IMR-90 (cell line): ENCODE results near the gene MCMBP. TPM values are rescaled to one million over a fixed set of nuclear protein-coding genes. Genes with fewer than 3 reads are reported as not detected.

ENCODE experiments used
- ATAC-seq: fragments of 200-7000 bp; cut with Tn5 transposase; 2 replicates; pipeline ENCODE4 v1.9.1; 2020; ENCODE audit warnings: low read depth, mild to moderate bottlenecking, moderate library complexity
- BruUV-seq: library from RNA; stranded (reverse); fragments of 400-500 nt; replicated peaks from 2 replicates; lab custom pipeline; 2021; lab: Mats Ljungman, UMichigan
- CTCF ChIA-PET: fragments of 300-600 bp; formaldehyde crosslinking; extraction: SDS; loops from one replicate; lab custom pipeline; 2021; ENCODE audit warnings: antibody characterized with exemption; lab: Yijun Ruan, JAX
- POLR2A ChIA-PET: fragments of 300-600 bp; sonication (Branson Sonifier 250); formaldehyde crosslinking; loops from one replicate; lab custom pipeline; 2022; ENCODE audit warnings: antibody characterized with exemption; ENCODE audit not compliant: unreplicated experiment; lab: Charles Lee
- DNase-seq: peaks from one replicate; pipeline ENCODE4 v3.0.0; 2013
- H2AFZ ChIP-seq: replicated peaks from 2 replicates; pipeline ENCODE3; 2013; ENCODE audit warnings: low read length, mild to moderate bottlenecking; ENCODE audit not compliant: poor library complexity
- H2AK5ac ChIP-seq: 2 replicates; pipeline ENCODE4 v1.6.1; 2013; ENCODE audit warnings: low read depth, low read length, inconsistent platforms
- H2AK9ac ChIP-seq: replicated peaks from 2 replicates; pipeline ENCODE3; 2013; ENCODE audit warnings: mild to moderate bottlenecking, low read depth, low read length, moderate library complexity; ENCODE audit not compliant: poor library complexity
- H2BK120ac ChIP-seq: 2 replicates; pipeline ENCODE4 v1.6.1; 2013; ENCODE audit warnings: low read depth, low read length, inconsistent platforms
- H2BK15ac ChIP-seq: 3 replicates; pipeline ENCODE4 v1.6.1; 2013; ENCODE audit warnings: low read depth, low read length, inconsistent platforms
- H2BK20ac ChIP-seq: 2 replicates; pipeline ENCODE4 v1.6.1; 2013; ENCODE audit warnings: low read depth, mild to moderate bottlenecking, inconsistent platforms, low read length, moderate library complexity
- H2BK5ac ChIP-seq: 2 replicates; pipeline ENCODE4 v1.6.1; 2013; ENCODE audit warnings: mild to moderate bottlenecking, low read depth, low read length, inconsistent platforms; ENCODE audit not compliant: poor library complexity, severe bottlenecking
- H3K14ac ChIP-seq: replicated peaks from 2 replicates; pipeline ENCODE4 v1.6.1; 2013; ENCODE audit warnings: low read depth, low read length, inconsistent platforms
- H3K18ac ChIP-seq: 2 replicates; pipeline ENCODE4 v1.6.1; 2013; ENCODE audit warnings: low read depth, low read length, control low read depth
- H3K23ac ChIP-seq: 2 replicates; pipeline ENCODE4 v1.6.1; 2013; ENCODE audit warnings: low read depth, low read length, inconsistent platforms
- H3K27ac ChIP-seq: 2 replicates; pipeline ENCODE4 v1.5.1; 2013; ENCODE audit warnings: mild to moderate bottlenecking, control low read depth, low read length; ENCODE audit not compliant: insufficient read depth
- H3K27me3 ChIP-seq: 2 replicates; pipeline ENCODE4 v1.6.1; 2013; ENCODE audit warnings: low read length; ENCODE audit not compliant: control insufficient read depth, insufficient read depth
- H3K36me3 ChIP-seq: 2 replicates; pipeline ENCODE4 v1.6.1; 2013; ENCODE audit warnings: low read length, mixed read lengths; ENCODE audit not compliant: control insufficient read depth, insufficient read depth
- H3K4ac ChIP-seq: 2 replicates; pipeline ENCODE4 v1.6.1; 2013; ENCODE audit warnings: low read depth, low read length, inconsistent platforms
- H3K4me1 ChIP-seq: 2 replicates; pipeline ENCODE4 v1.6.1; 2013; ENCODE audit warnings: low read length, mixed read lengths; ENCODE audit not compliant: control insufficient read depth, insufficient read depth
- H3K4me2 ChIP-seq: 2 replicates; pipeline ENCODE4 v1.6.1; 2013; ENCODE audit warnings: low read depth, mild to moderate bottlenecking, control low read depth, low read length, moderate library complexity
- H3K4me3 ChIP-seq: 2 replicates; pipeline ENCODE4 v1.5.1; 2013; ENCODE audit warnings: low read depth, mild to moderate bottlenecking, control low read depth, low read length, moderate library complexity; ENCODE audit not compliant: insufficient read depth
- H3K56ac ChIP-seq: 2 replicates; pipeline ENCODE4 v1.6.1; 2013; ENCODE audit warnings: low read length, inconsistent platforms; ENCODE audit not compliant: insufficient read depth; ENCODE audit errors: extremely low read depth
- H3K79me1 ChIP-seq, 2 experiments: 2 replicates each; pipeline ENCODE4 v1.6.1; 2013; ENCODE audit warnings: low read length in 2 of 2, inconsistent platforms in 1 of 2, low read depth in 1 of 2
- H3K9ac ChIP-seq: 2 replicates; pipeline ENCODE4 v1.6.1; 2013; ENCODE audit warnings: low read depth, low read length, control low read depth
- H3K9me1 ChIP-seq: 2 replicates; pipeline ENCODE4 v1.6.1; 2013; ENCODE audit warnings: low read length, inconsistent platforms; ENCODE audit not compliant: insufficient read depth
- H3K9me3 ChIP-seq: 2 replicates; pipeline ENCODE4 v1.6.1; 2013; ENCODE audit warnings: low read length; ENCODE audit not compliant: control insufficient read depth, insufficient read depth
- H4K20me1 ChIP-seq: 2 replicates; pipeline ENCODE4 v1.6.1; 2013; ENCODE audit warnings: low read length, inconsistent platforms; ENCODE audit not compliant: insufficient read depth
- H4K5ac ChIP-seq: 2 replicates; pipeline ENCODE4 v1.6.1; 2013; ENCODE audit warnings: mild to moderate bottlenecking, low read depth, low read length, control low read depth
- H4K8ac ChIP-seq, 2 experiments: 2 replicates each; pipeline ENCODE4 v1.6.1; 2013; ENCODE audit warnings: low read depth in 2 of 2, low read length in 2 of 2, control low read depth in 1 of 2, inconsistent platforms in 1 of 2
- H4K91ac ChIP-seq: 2 replicates; pipeline ENCODE4 v1.6.1; 2013; ENCODE audit warnings: low read depth, low read length, inconsistent platforms; ENCODE audit not compliant: insufficient read depth
- CTCF ChIP-seq: conservative IDR thresholded peaks from 2 replicates; pipeline ENCODE4 v1.5.1; 2012; ENCODE audit warnings: mild to moderate bottlenecking, low read depth, low read length, improper control_type of control experiment
- MAFK ChIP-seq: IDR thresholded peaks from 2 replicates; pipeline ENCODE4 v1.6.1; 2012; ENCODE audit warnings: low read depth, low read length, improper control_type of control experiment
- MXI1 ChIP-seq: IDR thresholded peaks from 2 replicates; pipeline ENCODE4 v1.6.1; 2012; ENCODE audit warnings: low read depth, mild to moderate bottlenecking, low read length, moderate library complexity, borderline replicate concordance
- POLR2A ChIP-seq: IDR thresholded peaks from 2 replicates; pipeline ENCODE4 v1.6.1; 2012; ENCODE audit warnings: mild to moderate bottlenecking, low read depth, low read length
- RAD21 ChIP-seq: IDR thresholded peaks from 2 replicates; pipeline ENCODE4 v1.6.1; 2012; ENCODE audit warnings: low read length, improper control_type of control experiment
- SMC3 ChIP-seq: fragments of 150-350 bp; IDR thresholded peaks from 2 replicates; pipeline ENCODE4 v1.6.1; 2016; ENCODE audit warnings: low read depth, mild to moderate bottlenecking, antibody characterized with exemption, low read length, moderate library complexity
- WGBS, 2 experiments: methylation state at CpG; one replicate each; pipeline versions ENCODE4 v1.1.5 to v1.1.7; 2013; ENCODE audit warnings: missing lambda C conversion rate in 2 of 2; ENCODE audit not compliant: insufficient read length in 1 of 2; ENCODE audit errors: extremely low coverage in 2 of 2; 5-methylcytosine and 5-hydroxymethylcytosine counted together
- dilution Hi-C: fragments of 300-500 bp; cut with HindIII; formaldehyde crosslinking; loops from one replicate; pipeline ENCODE4 v1.14.3; 2018; ENCODE audit warnings: low sequenced_read_pairs; ENCODE audit not compliant: unreplicated experiment
- in situ Hi-C: fragments of 300-500 bp; cut with MboI; formaldehyde crosslinking; loops from 3 replicates; pipeline ENCODE4 v1.14.3; 2019; ENCODE audit warnings: low sequenced_read_pairs, inconsistent platforms, mixed read lengths
- intact Hi-C: fragments of 100-400 bp; cut with micrococcal nuclease; formaldehyde crosslinking; loops from 2 replicates; pipeline ENCODE4 v1.10.0; 2022
- polyA plus RNA-seq, 3 experiments: library from polyadenylated mRNA; depleted of rRNA; stranded (reverse); fragments of >200 nt; gene quantifications; 2 replicates each; pipeline ENCODE4 v1.2.3, GENCODE V29; 2012; ENCODE audit warnings: low replicate concordance in 1 of 3
- total RNA-seq: library from RNA; depleted of rRNA; stranded (reverse); fragments of >200 nt; gene quantifications from 2 replicates; pipeline ENCODE4 v1.2.3, GENCODE V29; 2012

MCMBP gene
- total and polyA plus RNA-seq, 2 of the 4 experiments (the other 2 are of a cell fraction) = 39.0 to 59.9 TPM

DNA sequence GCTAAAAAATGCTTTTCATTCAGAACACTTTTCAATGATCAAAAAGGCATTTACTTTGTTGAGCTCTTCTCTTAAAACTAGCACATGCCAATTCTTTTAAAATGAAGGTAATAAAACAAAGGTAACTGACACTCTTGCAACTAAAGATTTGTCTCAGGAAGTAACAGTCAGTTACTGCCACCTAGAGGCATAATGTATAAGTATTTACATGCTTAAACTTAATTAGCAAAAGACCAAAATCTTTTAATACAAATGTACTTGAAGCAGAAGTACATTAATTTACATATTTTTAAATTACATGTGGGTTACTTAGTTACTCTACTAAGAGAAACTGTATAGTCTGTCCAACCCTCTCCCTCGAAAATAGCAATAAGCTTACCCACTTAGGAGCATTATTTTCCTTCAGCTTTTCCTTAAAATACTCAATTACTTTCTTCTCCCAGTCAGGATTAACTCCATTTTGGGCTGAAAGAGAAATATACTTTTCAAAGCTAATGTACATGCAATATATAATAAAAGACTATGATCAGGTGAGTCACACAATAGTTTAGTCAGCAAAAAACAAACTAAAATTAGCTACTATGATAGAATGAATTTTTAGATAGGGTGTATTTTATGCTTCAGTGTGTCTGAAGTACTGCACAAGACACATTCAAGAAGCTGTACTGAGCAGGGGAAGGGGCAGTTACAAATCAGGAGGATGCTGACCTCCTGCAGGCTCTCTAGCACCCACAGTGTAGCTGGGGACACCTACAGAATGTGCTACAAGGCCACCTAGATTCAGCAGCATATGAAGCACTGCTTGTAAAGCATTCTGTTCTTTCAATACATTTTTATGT is 13.0 kb downstream of the MCMBP start:
- no peak overlapping the region for H4K8ac ChIP-seq
- H3K9me1 ChIP-seq = no peaks in the 10 kb centered on the region
- no CpG with 5 or more reads among the region's 1 CpG for WGBS, 2 experiments
- no peak overlapping the region for H2BK20ac ChIP-seq
- dilution Hi-C loops (no loop called here), in situ Hi-C loops (loop anchor here (5.0 to 25.0 kb wide), 2 partner anchors 167 to 672 kb away; partner anchors contain the start of gene PRDX3), intact Hi-C loops (loop anchor here (1.0 kb wide), 3 partner anchors 109 to 251 kb away; no protein-coding TSS in a partner anchor)
- H3K4me3 ChIP-seq = no peak overlapping the region
- no peak overlapping the region for H2AFZ ChIP-seq
- no peak overlapping the region for H2AK5ac ChIP-seq
- H3K9me3 ChIP-seq = 0 out of 2 replicates have a peak, but pooled peaks cover 2% of the 10 kb centered on the region
- no peak overlapping the region for H3K9ac ChIP-seq
- H2BK5ac ChIP-seq = no peak overlapping the region
- no peaks in the 10 kb centered on the region; the same call in 1 of the 2 replicates for H3K4me1 ChIP-seq
- H2BK120ac ChIP-seq = no peak overlapping the region
- ChIA-PET CTCF (interaction anchor here (0.6 to 3.2 kb wide), 20 partner anchors 10 to 195 kb away, joined by 3 to 38 read pairs (median 3); partner anchors contain the start of gene MCMBP), POLR2A (no interaction called here)
- no peak overlapping the region for H2BK15ac ChIP-seq
- 0 out of 2 replicates have a peak overlapping the region, but pooled peaks have one; percentile 63 for H3K23ac ChIP-seq
- H3K27me3 ChIP-seq = no peaks in the 10 kb centered on the region
- H3K36me3 ChIP-seq = peaks cover 8% of the 10 kb centered on the region
- no peak overlapping the region for H3K27ac ChIP-seq
- H4K91ac ChIP-seq = no peak overlapping the region
- no peak overlapping the region for H3K18ac ChIP-seq
- no peak overlapping the region for H3K14ac ChIP-seq
- H4K5ac ChIP-seq = no peak overlapping the region
- TF ChIP-seq RAD21 = peak; percentile 80
- TF ChIP-seq MAFK = peak; percentile 79
- no peak for TF ChIP-seq POLR2A
- peak; percentile 63 for TF ChIP-seq SMC3
- TF ChIP-seq MXI1 = no peak
- TF ChIP-seq CTCF = peak; percentile 70
- BruUV-seq = no TSS peak
- peaks cover 4 to 39% of the 10 kb centered on the region in 2 experiments; a peak in 2 of 4 replicates for H3K79me1 ChIP-seq
- no peak overlapping the region for H2AK9ac ChIP-seq
- DNase-seq (peak; percentile 69), ATAC-seq (peak; percentile 59)
- peaks cover 35% of the 10 kb centered on the region for H4K20me1 ChIP-seq
- H3K56ac ChIP-seq = no peak overlapping the region
- no peak overlapping the region; the same call in 1 of the 2 replicates for H3K4ac ChIP-seq
- H3K4me2 ChIP-seq = no peak overlapping the region
